IMR-90 (cell line): ENCODE measurements around the gene MET.
A peak's percentile ranks its signal among the peaks of the same experiment; 100 is the strongest.

Experiments used
- BHLHE40 ChIP-seq: fragments of 150-350 bp; IDR thresholded peaks from 2 replicates; pipeline ENCODE4 v1.6.1; 2016; ENCODE audit warnings: mild to moderate bottlenecking, low read depth, low read length
- CHD1 ChIP-seq: IDR thresholded peaks from 2 replicates; pipeline ENCODE4 v1.6.1; 2012; ENCODE audit warnings: low read depth, low read length, improper control_type of control experiment
- CTCF ChIP-seq: conservative IDR thresholded peaks from 2 replicates; pipeline ENCODE4 v1.5.1; 2012; ENCODE audit warnings: mild to moderate bottlenecking, low read depth, low read length, improper control_type of control experiment
- FOS ChIP-seq: fragments of 150-350 bp; IDR thresholded peaks from 2 replicates; pipeline ENCODE4 v1.6.1; 2016; ENCODE audit warnings: low read depth, low read length
- MXI1 ChIP-seq: IDR thresholded peaks from 2 replicates; pipeline ENCODE4 v1.6.1; 2012; ENCODE audit warnings: low read depth, mild to moderate bottlenecking, low read length, moderate library complexity, borderline replicate concordance
- POLR2A ChIP-seq: IDR thresholded peaks from 2 replicates; pipeline ENCODE4 v1.6.1; 2012; ENCODE audit warnings: mild to moderate bottlenecking, low read depth, low read length
- RCOR1 ChIP-seq: IDR thresholded peaks from 2 replicates; pipeline ENCODE4 v1.6.1; 2012; ENCODE audit warnings: mild to moderate bottlenecking, low read length, improper control_type of control experiment; ENCODE audit not compliant: insufficient replicate concordance
- RFX5 ChIP-seq: IDR thresholded peaks from 2 replicates; pipeline ENCODE4 v1.8.0; 2012; ENCODE audit warnings: low read depth, mild to moderate bottlenecking, low read length, moderate library complexity
- SMC3 ChIP-seq: fragments of 150-350 bp; IDR thresholded peaks from 2 replicates; pipeline ENCODE4 v1.6.1; 2016; ENCODE audit warnings: low read depth, mild to moderate bottlenecking, antibody characterized with exemption, low read length, moderate library complexity

- TF ChIP-seq POLR2A (no peak), CTCF (no peak), MXI1 (no peak), RFX5 (no peak), BHLHE40 (no peak), RCOR1 (no peak), SMC3 (no peak), CHD1 (no peak), FOS (0 out of 2 replicates have a peak, but pooled peaks have one; percentile 14)
Observed at GRCh38 chr7:116692401-116693308, 20.7 kb downstream of the MET start.
